BE2C (cell line): ENCODE measurements around the gene SLC4A8. TPM values are rescaled to one million over a fixed set of nuclear protein-coding genes. Genes with fewer than 3 reads are reported as not detected.
A peak's percentile ranks its signal among the peaks of the same experiment; 100 is the strongest.

Experiments
- DNase-seq: peaks from one replicate; pipeline ENCODE4 v3.0.0-alpha.2; 2020
- H3K27me3 ChIP-seq: fragments of 250-450 bp; sonication (Bioruptor Pico); 2 replicates; pipeline ENCODE4 v1.5.1; 2020; ENCODE audit warnings: mild to moderate bottlenecking
- H3K36me3 ChIP-seq: fragments of 250-450 bp; sonication (Bioruptor Pico); 2 replicates; pipeline ENCODE4 v1.5.1; 2020; ENCODE audit warnings: mild to moderate bottlenecking
- H3K4me1 ChIP-seq: fragments of 250-450 bp; sonication (Bioruptor Pico); 2 replicates; pipeline ENCODE4 v1.5.1; 2020
- H3K4me3 ChIP-seq: 2 replicates; pipeline ENCODE4 v1.5.1; 2011; ENCODE audit warnings: low read depth, low read length
- H3K9me3 ChIP-seq: fragments of 250-450 bp; sonication (Bioruptor Pico); 2 replicates; pipeline ENCODE4 v1.5.1; 2020
- polyA plus RNA-seq: library from polyadenylated mRNA; unstranded; fragments of >200 nt; gene quantifications from one replicate; pipeline ENCODE4 v1.2.1, GENCODE V29; 2012; ENCODE audit warnings: low read depth, missing spikeins; ENCODE audit not compliant: insufficient read length, insufficient read depth
- TF ChIP-seq, protein P1 (sequence below): IDR thresholded peaks from 2 replicates; pipeline ENCODE4 v1.5.1; 2012; ENCODE audit warnings: mild to moderate bottlenecking, low read depth, low read length

The SLC4A8 gene
- polyA plus RNA-seq = 12.2 TPM

DNA sequence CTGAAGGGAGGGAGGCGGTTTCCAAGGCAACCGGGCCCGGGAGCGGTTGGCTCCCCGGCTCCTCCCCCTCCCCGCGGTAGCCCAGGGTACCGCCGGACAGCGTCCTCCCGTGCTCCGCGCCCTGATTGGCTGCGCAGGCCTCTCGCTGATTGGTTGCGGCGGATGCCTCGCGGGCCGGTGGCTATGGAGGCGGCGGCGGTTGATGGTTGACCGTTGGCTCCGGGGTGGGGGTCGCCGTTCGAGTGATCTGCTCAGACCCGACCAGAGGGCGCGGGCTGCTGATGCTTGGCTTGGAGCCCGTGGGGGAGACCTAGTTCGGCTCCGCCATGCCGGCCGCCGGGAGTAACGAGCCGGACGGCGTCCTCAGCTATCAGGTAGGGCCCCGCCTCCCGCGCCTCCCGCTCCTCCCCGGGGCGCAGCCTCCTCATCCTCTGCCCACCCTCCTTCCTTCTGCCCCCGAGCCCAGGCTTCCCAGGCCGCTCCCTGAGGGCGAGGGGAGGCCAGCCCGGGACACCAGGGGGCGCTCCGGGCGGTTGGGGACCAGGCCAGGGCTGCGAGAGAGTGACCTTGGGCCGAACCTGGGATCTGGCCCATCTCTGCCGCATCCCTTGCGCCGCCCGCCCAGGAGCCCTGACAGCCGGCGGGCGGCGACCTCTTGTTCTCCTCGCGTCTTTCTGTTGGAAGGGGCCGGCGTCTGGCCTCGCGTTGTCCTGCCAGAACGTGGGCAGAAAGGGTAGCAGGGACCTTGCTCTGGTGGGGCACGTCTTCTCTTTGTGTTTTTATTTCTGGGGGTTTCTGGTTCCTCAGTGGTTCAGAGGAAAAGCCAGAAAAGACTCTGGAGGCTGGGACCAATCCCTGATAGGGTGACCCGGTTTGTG, at the start of gene SLC4A8:
TSS of gene SLC4A8 (plus strand) at position 170 of the 878 bp plus-strand sequence. CDS start at position 327, 157 bp downstream.
- H3K36me3 ChIP-seq = no peaks in the 10 kb centered on the region
- H3K27me3 ChIP-seq = no peaks in the 10 kb centered on the region
- H3K4me1 ChIP-seq = peaks cover 21% of the 10 kb centered on the region
- H3K4me3 ChIP-seq = peak within 1 kb of the TSS; percentile 75
- H3K9me3 ChIP-seq = no peaks in the 10 kb centered on the region
- peak; percentile 100 for DNase-seq
- TF ChIP-seq, protein P1, sequence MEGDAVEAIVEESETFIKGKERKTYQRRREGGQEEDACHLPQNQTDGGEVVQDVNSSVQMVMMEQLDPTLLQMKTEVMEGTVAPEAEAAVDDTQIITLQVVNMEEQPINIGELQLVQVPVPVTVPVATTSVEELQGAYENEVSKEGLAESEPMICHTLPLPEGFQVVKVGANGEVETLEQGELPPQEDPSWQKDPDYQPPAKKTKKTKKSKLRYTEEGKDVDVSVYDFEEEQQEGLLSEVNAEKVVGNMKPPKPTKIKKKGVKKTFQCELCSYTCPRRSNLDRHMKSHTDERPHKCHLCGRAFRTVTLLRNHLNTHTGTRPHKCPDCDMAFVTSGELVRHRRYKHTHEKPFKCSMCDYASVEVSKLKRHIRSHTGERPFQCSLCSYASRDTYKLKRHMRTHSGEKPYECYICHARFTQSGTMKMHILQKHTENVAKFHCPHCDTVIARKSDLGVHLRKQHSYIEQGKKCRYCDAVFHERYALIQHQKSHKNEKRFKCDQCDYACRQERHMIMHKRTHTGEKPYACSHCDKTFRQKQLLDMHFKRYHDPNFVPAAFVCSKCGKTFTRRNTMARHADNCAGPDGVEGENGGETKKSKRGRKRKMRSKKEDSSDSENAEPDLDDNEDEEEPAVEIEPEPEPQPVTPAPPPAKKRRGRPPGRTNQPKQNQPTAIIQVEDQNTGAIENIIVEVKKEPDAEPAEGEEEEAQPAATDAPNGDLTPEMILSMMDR = peak; percentile 82

DNA sequence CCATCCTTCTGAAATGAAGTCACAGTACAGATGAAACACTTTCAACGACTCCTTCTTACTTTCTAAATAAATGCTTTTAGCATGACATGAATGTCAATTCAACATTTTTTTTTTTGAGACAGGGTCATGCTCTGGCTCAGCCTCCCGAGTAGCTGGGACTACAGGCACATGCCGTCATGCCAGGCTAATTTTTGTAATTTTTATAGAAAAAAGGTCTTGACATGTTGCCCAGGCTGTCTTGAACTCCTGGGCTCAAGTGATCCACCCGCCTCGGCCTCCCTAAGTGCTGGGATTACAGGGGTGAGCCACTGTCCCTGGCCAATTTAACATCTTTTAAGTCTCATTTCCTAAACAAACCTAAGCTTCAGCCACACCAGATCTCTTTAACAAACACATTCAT, 49.8 kb upstream of the SLC4A8 start:
- Histone ChIP-seq H3K4me1 (peaks cover 18% of the 10 kb centered on the region), H3K9me3 (no peaks in the 10 kb centered on the region), H3K27me3 (no peaks in the 10 kb centered on the region), H3K4me3 (no peak overlapping the region), H3K36me3 (peaks cover 8% of the 10 kb centered on the region)
- DNase-seq = no peak
- TF ChIP-seq, protein P1 = no peak

DNA sequence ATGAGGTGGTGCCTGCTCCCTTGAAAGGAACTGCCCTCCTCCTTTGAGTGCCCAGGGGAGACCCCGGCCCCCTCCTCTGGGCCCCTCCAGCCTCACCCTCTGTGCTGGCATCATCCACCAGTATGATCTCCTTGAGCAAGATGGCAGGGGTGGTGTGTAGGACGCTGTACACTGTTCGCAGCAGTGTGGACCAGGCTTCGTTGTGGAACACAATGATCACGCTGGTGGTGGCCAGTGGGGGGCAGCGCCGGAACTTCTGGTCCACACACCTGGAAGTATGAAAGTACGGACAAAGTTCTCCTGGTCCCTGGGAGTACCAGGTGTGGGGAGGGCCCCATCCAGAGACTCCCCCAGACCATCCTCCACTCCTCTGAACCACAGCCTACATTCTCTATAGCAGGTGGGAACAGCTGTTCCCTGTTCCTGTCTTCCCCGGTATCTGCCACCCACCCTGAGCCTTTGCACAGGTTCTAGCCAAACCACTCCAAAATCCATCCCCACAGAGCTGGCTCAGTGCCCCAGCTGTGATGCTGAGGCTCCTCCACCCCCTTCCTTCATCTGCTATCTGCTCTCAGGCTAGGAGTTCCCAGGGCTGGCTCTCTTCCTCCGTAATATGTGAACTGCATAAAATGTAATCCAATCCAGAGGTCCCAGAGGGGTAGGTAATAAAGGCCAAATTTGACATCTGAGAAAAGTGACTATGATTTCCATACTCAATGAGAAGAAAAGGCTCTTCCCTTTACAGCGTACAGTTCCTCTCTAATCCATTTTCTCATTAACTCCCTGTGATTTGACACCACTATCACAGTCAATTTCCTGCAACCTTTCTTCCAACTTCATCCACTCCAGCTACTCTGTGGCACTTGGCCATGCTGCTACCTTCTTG, 47.3 kb upstream of the SLC4A8 start:
- peaks cover 6% of the 10 kb centered on the region for H3K4me1 ChIP-seq
- H3K27me3 ChIP-seq = no peaks in the 10 kb centered on the region
- DNase-seq = no peak
- H3K9me3 ChIP-seq = no peaks in the 10 kb centered on the region
- TF ChIP-seq, protein P1 = peak; percentile 21; the same call in 1 of the 2 replicates
- peaks cover 8% of the 10 kb centered on the region for H3K36me3 ChIP-seq
- H3K4me3 ChIP-seq = no peak overlapping the region

DNA sequence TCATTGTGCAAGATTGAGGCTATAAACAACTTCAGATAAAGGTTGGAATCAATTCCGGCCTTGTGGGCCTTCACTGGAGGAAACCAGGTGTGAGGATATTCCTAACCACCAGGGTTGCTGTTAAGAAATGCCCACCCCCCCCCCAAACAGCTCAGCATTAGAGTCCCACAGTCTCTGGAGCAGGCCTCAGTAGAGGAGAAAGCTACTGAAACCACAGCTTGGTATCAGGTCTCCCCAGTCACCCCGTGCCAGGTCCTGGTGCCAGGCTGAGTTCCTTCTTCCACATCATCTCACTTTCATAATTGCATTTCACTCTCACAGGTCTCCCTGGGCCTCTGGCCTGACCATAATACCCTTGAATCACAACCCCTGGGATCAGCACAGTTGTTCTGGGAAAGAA, 45.9 kb upstream of the SLC4A8 start:
- Histone ChIP-seq H3K4me3 (no peak overlapping the region), H3K9me3 (no peaks in the 10 kb centered on the region), H3K4me1 (peaks cover 7% of the 10 kb centered on the region), H3K36me3 (peaks cover 8% of the 10 kb centered on the region), H3K27me3 (no peaks in the 10 kb centered on the region)
- TF ChIP-seq, protein P1 = no peak
- DNase-seq = no peak

DNA sequence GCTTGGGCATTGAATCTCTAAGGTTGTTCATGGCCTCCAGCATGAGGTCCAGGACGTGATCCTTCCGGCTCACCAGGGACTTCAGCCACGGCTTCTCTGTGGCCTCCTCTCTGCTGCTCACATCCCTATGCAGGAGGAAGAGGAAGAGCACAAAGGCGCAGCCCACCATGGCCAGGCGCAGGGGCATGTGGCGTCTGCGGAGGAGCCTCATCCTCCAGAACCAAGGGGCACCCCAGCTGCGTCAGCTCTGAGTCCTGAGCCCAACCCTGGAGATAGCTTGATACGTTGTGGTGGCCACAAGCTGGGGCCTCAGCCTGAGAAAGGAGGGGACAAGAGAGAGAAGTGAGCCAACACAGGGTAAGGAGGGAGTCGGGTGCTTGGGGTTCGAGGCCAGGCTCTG, 45.1 kb upstream of the SLC4A8 start:
- Histone ChIP-seq H3K27me3 (no peaks in the 10 kb centered on the region), H3K4me3 (no peak overlapping the region), H3K9me3 (no peaks in the 10 kb centered on the region), H3K4me1 (peaks cover 7% of the 10 kb centered on the region), H3K36me3 (peaks cover 8% of the 10 kb centered on the region)
- TF ChIP-seq, protein P1 = no peak
- no peak for DNase-seq
